Mesothelial cell of epicardium (in vitro differentiated cells): ENCODE data around the gene ASPM. TPM values are rescaled to one million over a fixed set of nuclear protein-coding genes. Genes with fewer than 3 reads are reported as not detected.
A peak's percentile ranks its signal among the peaks of the same experiment; 100 is the strongest.

ENCODE experiments used
- DNase-seq, 2 experiments: peaks; one replicate each; pipeline ENCODE4 v3.0.0; 2021; ENCODE audit warnings: low spot score in 2 of 2; ENCODE audit not compliant: unreplicated experiment in 2 of 2
- H3K27ac Mint-ChIP-seq: 2 replicates; pipeline ENCODE4 v1.8.0; 2021; ENCODE audit warnings: mixed read lengths
- H3K27me3 Mint-ChIP-seq: 2 replicates; pipeline ENCODE4 v1.8.0; 2021; ENCODE audit warnings: low read depth, mixed read lengths
- H3K36me3 Mint-ChIP-seq: 2 replicates; pipeline ENCODE4 v1.8.0; 2021; ENCODE audit warnings: mixed read lengths
- H3K4me1 Mint-ChIP-seq: 2 replicates; pipeline ENCODE4 v1.8.0; 2021; ENCODE audit warnings: mixed read lengths
- H3K4me3 Mint-ChIP-seq: 2 replicates; pipeline ENCODE4 v1.8.0; 2021; ENCODE audit warnings: mild to moderate bottlenecking, moderate library complexity, mixed read lengths
- H3K9me3 Mint-ChIP-seq: 2 replicates; pipeline ENCODE4 v1.8.0; 2021; ENCODE audit warnings: mixed read lengths
- total RNA-seq: library from RNA; stranded (reverse); gene quantifications from 3 replicates; pipeline ENCODE4 v1.2.1, GENCODE V29; 2021
- TF ChIP-seq, protein P1 (sequence below): fragments of 200-600 bp; sonication (generic); IDR thresholded peaks from one replicate; pipeline ENCODE4 v1.5.0; 2021; ENCODE audit warnings: antibody characterized with exemption; ENCODE audit not compliant: unreplicated experiment

ASPM gene
- total RNA-seq, 1 donor from 2014 or later = 18.1 TPM

DNA sequence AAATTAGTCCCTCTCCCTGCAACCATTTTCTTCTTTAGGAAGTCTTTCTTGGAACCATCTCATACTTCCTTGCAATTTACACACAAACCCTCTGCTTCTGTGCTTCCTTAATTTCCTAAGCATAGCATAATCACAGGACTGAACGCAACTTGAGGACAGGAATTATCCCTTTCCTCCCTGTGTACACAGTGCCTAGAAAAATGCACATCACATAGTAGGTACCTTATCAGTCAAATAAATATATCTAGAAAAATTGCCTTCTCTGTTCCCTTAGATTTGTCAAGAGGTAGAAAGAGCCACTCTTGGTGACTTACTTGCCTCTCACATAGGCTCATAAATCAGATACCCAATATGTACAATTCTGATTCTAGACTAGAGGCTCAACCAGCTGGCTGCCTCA is 4.9 kb downstream of the ASPM start:
- H3K27ac Mint-ChIP-seq = no peak overlapping the region
- no peak for DNase-seq
- H3K36me3 Mint-ChIP-seq = peaks cover 2% of the 10 kb centered on the region
- peaks cover 28% of the 10 kb centered on the region for H3K4me1 Mint-ChIP-seq
- H3K27me3 Mint-ChIP-seq = no peaks in the 10 kb centered on the region
- TF ChIP-seq, protein P1, sequence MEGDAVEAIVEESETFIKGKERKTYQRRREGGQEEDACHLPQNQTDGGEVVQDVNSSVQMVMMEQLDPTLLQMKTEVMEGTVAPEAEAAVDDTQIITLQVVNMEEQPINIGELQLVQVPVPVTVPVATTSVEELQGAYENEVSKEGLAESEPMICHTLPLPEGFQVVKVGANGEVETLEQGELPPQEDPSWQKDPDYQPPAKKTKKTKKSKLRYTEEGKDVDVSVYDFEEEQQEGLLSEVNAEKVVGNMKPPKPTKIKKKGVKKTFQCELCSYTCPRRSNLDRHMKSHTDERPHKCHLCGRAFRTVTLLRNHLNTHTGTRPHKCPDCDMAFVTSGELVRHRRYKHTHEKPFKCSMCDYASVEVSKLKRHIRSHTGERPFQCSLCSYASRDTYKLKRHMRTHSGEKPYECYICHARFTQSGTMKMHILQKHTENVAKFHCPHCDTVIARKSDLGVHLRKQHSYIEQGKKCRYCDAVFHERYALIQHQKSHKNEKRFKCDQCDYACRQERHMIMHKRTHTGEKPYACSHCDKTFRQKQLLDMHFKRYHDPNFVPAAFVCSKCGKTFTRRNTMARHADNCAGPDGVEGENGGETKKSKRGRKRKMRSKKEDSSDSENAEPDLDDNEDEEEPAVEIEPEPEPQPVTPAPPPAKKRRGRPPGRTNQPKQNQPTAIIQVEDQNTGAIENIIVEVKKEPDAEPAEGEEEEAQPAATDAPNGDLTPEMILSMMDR = no peak
- H3K9me3 Mint-ChIP-seq = no peaks in the 10 kb centered on the region
- H3K4me3 Mint-ChIP-seq = no peak overlapping the region

DNA sequence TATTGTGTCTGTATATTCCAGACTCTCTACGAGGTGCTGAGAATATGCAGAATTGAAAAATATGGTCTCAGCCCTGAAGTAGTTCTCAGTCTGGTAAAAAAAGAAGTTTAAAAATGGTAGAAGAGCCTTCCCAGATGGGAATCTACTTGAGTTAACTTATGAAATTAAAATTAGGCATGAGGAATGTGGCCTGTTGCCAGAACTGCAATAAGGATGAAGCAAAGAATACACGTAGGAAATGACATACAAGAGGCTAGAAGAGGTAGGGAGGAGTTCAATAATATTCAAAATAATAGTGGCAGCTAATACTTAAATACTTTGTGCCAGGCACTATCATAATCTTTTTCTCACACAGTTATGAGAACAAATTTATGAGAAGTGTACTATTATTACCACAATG is 6.3 kb downstream of the ASPM start:
- Mint-ChIP-seq H3K36me3 (peaks cover 2% of the 10 kb centered on the region), H3K27ac (peak overlapping the region; percentile 89), H3K27me3 (no peaks in the 10 kb centered on the region), H3K9me3 (no peaks in the 10 kb centered on the region), H3K4me3 (no peak overlapping the region), H3K4me1 (peaks cover 26% of the 10 kb centered on the region)
- TF ChIP-seq, protein P1 = no peak
- no peak for DNase-seq

DNA sequence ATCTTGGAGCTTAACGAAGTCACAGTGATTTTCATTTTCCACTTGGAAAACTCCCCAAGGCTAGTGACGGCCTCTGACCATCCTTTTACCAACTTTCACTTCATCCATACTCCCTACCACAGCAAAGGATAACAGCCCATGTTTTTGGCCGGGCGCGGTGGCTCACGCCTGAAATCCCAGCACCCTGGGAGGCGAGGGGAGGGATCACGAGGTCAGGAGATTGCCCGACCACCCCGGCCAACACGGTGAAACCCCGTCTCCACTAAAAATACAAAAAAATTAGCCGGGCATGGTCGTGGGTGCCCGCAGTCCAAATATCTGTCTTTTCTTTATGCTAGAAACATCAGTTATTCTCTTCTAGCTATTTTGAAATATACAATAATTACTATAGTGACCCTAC is 7.3 kb downstream of the ASPM start:
- no peak for DNase-seq
- no peak overlapping the region for H3K4me3 Mint-ChIP-seq
- peaks cover 22% of the 10 kb centered on the region for H3K4me1 Mint-ChIP-seq
- no peak overlapping the region for H3K27ac Mint-ChIP-seq
- TF ChIP-seq, protein P1 = no peak
- H3K27me3 Mint-ChIP-seq = no peaks in the 10 kb centered on the region
- H3K36me3 Mint-ChIP-seq = peaks cover 5% of the 10 kb centered on the region
- no peaks in the 10 kb centered on the region for H3K9me3 Mint-ChIP-seq

DNA sequence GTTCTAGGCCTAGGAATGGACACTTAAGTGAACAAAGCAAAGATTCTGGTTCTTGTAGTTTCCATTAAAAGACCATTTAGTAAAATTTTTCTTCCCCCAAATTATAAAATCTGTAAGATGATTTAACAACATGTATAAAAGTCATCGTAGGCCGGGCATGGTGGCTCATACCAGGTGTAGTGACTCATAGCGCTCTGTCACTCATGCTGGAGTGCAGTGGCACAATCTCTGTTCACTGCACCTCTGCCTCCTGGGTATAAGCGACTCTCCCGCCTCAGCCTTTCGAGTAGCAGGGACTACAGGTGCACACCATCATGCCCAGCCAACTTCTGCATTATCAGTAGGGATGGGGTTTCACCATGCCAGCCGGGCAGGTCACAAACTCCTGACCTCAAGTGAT is 9.1 kb downstream of the ASPM start:
- Mint-ChIP-seq H3K36me3 (peaks cover 5% of the 10 kb centered on the region), H3K27ac (no peak overlapping the region), H3K9me3 (no peaks in the 10 kb centered on the region), H3K27me3 (no peaks in the 10 kb centered on the region), H3K4me3 (no peak overlapping the region), H3K4me1 (peaks cover 19% of the 10 kb centered on the region)
- TF ChIP-seq, protein P1 = no peak
- no peak for DNase-seq

DNA sequence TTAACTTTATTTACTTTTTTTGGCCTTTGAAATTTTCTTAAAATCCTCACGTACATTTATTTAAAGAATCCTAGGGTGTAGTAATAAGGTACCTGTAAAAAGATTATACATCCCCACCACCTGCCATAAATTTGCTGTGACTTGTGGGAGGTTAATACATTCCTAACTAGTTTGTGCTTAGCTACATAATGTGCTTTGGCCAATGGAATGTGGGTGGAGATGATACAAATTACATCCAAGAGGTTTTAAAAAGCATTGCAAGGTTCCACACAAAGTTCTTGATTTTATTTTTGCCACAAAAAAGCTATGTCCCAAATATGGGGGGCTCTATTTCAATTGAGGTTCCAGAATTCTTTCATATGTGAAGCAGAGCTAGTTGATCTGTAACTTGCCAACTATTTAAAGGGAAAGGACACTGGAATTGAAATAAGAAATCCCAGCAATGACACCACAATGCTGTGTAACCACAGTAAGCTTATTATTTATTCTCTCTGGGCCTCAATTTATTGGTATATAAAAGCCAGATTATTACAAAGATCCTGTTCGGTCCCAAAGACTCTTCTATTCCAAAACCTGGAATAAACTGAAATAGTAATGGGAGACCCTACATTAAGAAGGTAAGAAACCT is 15.7 kb downstream of the ASPM start:
- peaks cover 37% of the 10 kb centered on the region for H3K4me1 Mint-ChIP-seq
- no peaks in the 10 kb centered on the region for H3K9me3 Mint-ChIP-seq
- no peak overlapping the region for H3K4me3 Mint-ChIP-seq
- no peaks in the 10 kb centered on the region for H3K27me3 Mint-ChIP-seq
- H3K27ac Mint-ChIP-seq = peak overlapping the region; percentile 98
- DNase-seq = no peak
- H3K36me3 Mint-ChIP-seq = peaks cover 10% of the 10 kb centered on the region
- TF ChIP-seq, protein P1 = peak; percentile 27

DNA sequence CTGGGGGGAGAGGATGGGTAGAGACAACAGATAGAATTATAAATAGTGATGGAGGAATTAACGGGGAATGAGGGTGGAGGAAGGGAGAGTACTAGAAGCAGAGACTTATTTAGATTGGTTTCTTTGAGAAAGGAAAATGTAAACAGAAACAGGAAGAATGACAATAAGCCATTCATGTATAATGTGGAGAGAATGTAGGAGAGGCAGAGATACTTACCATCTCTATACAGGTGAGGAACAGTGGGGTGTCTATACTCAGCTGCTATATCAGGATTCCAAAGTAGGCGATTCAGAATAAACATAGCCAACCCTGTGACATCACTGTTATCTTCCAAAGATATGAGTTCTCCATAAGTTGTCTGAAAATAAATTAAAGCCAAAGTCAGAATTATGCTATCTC is 16.8 kb downstream of the ASPM start:
- Mint-ChIP-seq H3K9me3 (no peaks in the 10 kb centered on the region), H3K36me3 (peaks cover 15% of the 10 kb centered on the region), H3K4me3 (no peak overlapping the region), H3K27ac (peak overlapping the region; percentile 41), H3K4me1 (peaks cover 37% of the 10 kb centered on the region), H3K27me3 (no peaks in the 10 kb centered on the region)
- no peak for DNase-seq
- TF ChIP-seq, protein P1 = no peak
